HG03342 (cell line): ENCODE data around the gene HOTAIR.

Experiments
- ATAC-seq: cut with Tn5 transposase; IDR thresholded peaks from one replicate; pipeline ENCODE4 v1.9.1; 2021; ENCODE audit warnings: mild to moderate bottlenecking, moderate library complexity; ENCODE audit not compliant: unreplicated experiment

The HOTAIR gene

GRCh38 chr12:53974084-53975063, at the start of gene HOTAIR:
TSS of gene HOTAIR (minus strand) at chr12:53974954.
- ATAC-seq = no peak

- ATAC-seq = no peak
Observed at GRCh38 chr12:54024127-54024526, 49.4 kb upstream of the HOTAIR start.

GRCh38 chr12:54022960-54023884, 48.5 kb upstream of the HOTAIR start:
- ATAC-seq = no peak

GRCh38 chr12:54021432-54022013, 46.8 kb upstream of the HOTAIR start:
- no peak for ATAC-seq

GRCh38 chr12:54020591-54021405, 46.0 kb upstream of the HOTAIR start:
- no peak for ATAC-seq

GRCh38 chr12:54019924-54020590, 45.3 kb upstream of the HOTAIR start:
- ATAC-seq = no peak

GRCh38 chr12:54019091-54019811, 44.5 kb upstream of the HOTAIR start:
- ATAC-seq = no peak

- ATAC-seq = no peak
Observed at GRCh38 chr12:54018468-54018984, 43.8 kb upstream of the HOTAIR start.

GRCh38 chr12:54017878-54018467, 43.2 kb upstream of the HOTAIR start:
- peak; percentile 80 for ATAC-seq

GRCh38 chr12:54017027-54017788, 42.5 kb upstream of the HOTAIR start:
- peak; percentile 21 for ATAC-seq

- ATAC-seq = no peak
Observed at GRCh38 chr12:54016478-54016964, 41.8 kb upstream of the HOTAIR start.

- ATAC-seq = no peak
Observed at GRCh38 chr12:54016051-54016450, 41.3 kb upstream of the HOTAIR start.

GRCh38 chr12:54015018-54015931, 40.5 kb upstream of the HOTAIR start:
- no peak for ATAC-seq

- no peak for ATAC-seq
Observed at GRCh38 chr12:54014377-54015017, 39.7 kb upstream of the HOTAIR start.

GRCh38 chr12:54012631-54013409, 38.1 kb upstream of the HOTAIR start:
- no peak for ATAC-seq
